Upper lobe of left lung (tissue), 6 donors: Measurements from ENCODE around the gene MICOS13. TPM values are rescaled to one million over a fixed set of nuclear protein-coding genes. Genes with fewer than 3 reads are reported as not detected.

ENCODE experiments used
- ATAC-seq, 2 donors: fragments of 200-7000 bp; cut with Tn5 transposase; one replicate each; pipeline ENCODE4 v1.9.1; 2022; ENCODE audit warnings: mild to moderate bottlenecking in 2 of 2, moderate library complexity in 2 of 2; ENCODE audit not compliant: low FRiP score in 2 of 2
- DNase-seq, 2 donors: peaks; one replicate each; pipeline ENCODE4 v3.0.0-alpha.2; 2019 to 2020
- H3K27ac ChIP-seq, 4 donors: fragments of 200-600 bp; sonication (generic); one replicate each; pipeline ENCODE4 v1.5.1; 2016 to 2019
- H3K27me3 ChIP-seq, 4 donors: fragments of 200-600 bp; sonication (generic); one replicate each; pipeline ENCODE4 v1.5.1; 2017 to 2019
- H3K36me3 ChIP-seq, 4 donors: fragments of 200-600 bp; sonication (generic); one replicate each; pipeline ENCODE4 v1.5.1; 2016 to 2019
- H3K4me1 ChIP-seq, 4 donors: fragments of 200-600 bp; sonication (generic); one replicate each; pipeline ENCODE4 v1.5.1; 2018 to 2019
- H3K4me3 ChIP-seq, 4 donors: fragments of 200-600 bp; sonication (generic); one replicate each; pipeline ENCODE4 v1.5.1; 2017 to 2019; ENCODE audit warnings: mild to moderate bottlenecking in 2 of 4, moderate library complexity in 1 of 4
- H3K9me3 ChIP-seq, 4 donors: fragments of 200-600 bp; sonication (generic); one replicate each; pipeline ENCODE4 v1.5.1; 2018 to 2019
- EP300 ChIP-seq, 4 donors: sonication (generic); formaldehyde crosslinking; IDR thresholded peaks; one replicate each; pipeline ENCODE4 v1.5.1; 2017; ENCODE audit warnings: antibody characterized with exemption in 4 of 4, control low read depth in 2 of 4
- POLR2A ChIP-seq, 4 donors: fragments of 450-650 bp; IDR thresholded peaks; one replicate each; pipeline ENCODE4 v1.5.1; 2016 to 2017; ENCODE audit warnings: antibody characterized with exemption in 4 of 4, mild to moderate bottlenecking in 2 of 4
- POLR2AphosphoS5 ChIP-seq, 2 donors: sonication (generic); formaldehyde crosslinking; IDR thresholded peaks; one replicate each; pipeline ENCODE4 v1.5.1; 2017; ENCODE audit warnings: antibody characterized with exemption in 2 of 2
- WGBS, 2 donors: methylation state at CpG; one replicate each; pipeline ENCODE4 v1.1.5; 2017 to 2018; 5-methylcytosine and 5-hydroxymethylcytosine counted together
- total RNA-seq, 6 donors: library from RNA; depleted of rRNA in 4 of 6; stranded (reverse); fragments of >200 nt in 4 of 6; gene quantifications; one replicate each; pipeline versions ENCODE4 v1.1.0 to v1.2.1, GENCODE V29; 2016 to 2021
- TF ChIP-seq, protein P1 (sequence below), 6 experiments: fragments of 450-650 bp in 4 of 6; fragments of 200-600 bp in 2 of 6; sonication (generic) in 2 of 6; IDR thresholded peaks; one replicate each; pipeline ENCODE4 v1.5.1; 2016 to 2019; ENCODE audit warnings: antibody characterized with exemption in 6 of 6
- donor health status: DM: no; HTN: no; CAD: no; lungs with moderate emphysema.
- donor health status: DM: no; HTN: yes; CAD: no; lungs with severe emphysema.

MICOS13 gene
- total RNA-seq, 6 donors from 2014 or later, result 19.1 to 63.2 (median 34.2) TPM

DNA sequence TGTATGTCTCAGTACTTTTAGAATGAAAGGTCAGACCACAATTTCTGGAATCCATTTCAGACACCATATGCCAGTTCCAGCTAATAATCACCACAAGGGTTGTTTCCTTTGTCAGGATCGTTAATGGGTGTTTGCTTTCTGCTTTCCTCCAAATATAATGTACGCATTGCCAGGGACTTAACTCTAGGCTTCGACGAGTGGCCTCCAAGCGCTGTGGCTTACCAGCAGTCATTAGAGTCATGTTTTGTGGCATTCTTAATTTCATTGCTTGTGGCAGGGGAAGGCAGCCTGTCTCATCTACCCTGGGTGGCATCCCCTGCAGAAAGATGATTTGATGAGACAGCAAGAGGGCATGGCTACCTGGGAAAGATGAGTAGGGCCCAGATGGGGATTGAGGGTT lies 34.9 kb downstream of the MICOS13 start:
- Histone ChIP-seq H3K4me1 (peaks cover 0 to 10% (median 0%) of the 10 kb centered on the region in 4 donors), H3K27ac (no peak overlapping the region), H3K4me3 (no peak overlapping the region), H3K36me3 (peaks cover 46 to 87% (median 64%) of the 10 kb centered on the region in 4 donors), H3K9me3 (no peaks in the 10 kb centered on the region), H3K27me3 (no peaks in the 10 kb centered on the region)
- 84 to 93% methylated on average over 5 of the region's 5 CpGs for WGBS, 2 donors
- TF ChIP-seq, protein P1, sequence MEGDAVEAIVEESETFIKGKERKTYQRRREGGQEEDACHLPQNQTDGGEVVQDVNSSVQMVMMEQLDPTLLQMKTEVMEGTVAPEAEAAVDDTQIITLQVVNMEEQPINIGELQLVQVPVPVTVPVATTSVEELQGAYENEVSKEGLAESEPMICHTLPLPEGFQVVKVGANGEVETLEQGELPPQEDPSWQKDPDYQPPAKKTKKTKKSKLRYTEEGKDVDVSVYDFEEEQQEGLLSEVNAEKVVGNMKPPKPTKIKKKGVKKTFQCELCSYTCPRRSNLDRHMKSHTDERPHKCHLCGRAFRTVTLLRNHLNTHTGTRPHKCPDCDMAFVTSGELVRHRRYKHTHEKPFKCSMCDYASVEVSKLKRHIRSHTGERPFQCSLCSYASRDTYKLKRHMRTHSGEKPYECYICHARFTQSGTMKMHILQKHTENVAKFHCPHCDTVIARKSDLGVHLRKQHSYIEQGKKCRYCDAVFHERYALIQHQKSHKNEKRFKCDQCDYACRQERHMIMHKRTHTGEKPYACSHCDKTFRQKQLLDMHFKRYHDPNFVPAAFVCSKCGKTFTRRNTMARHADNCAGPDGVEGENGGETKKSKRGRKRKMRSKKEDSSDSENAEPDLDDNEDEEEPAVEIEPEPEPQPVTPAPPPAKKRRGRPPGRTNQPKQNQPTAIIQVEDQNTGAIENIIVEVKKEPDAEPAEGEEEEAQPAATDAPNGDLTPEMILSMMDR (IDR thresholded peaks at IDR 0.05), result no peak
- TF ChIP-seq POLR2AphosphoS5 (IDR thresholded peaks at IDR 0.05), result no peak
- no peak for TF ChIP-seq EP300 (IDR thresholded peaks at IDR 0.05)
- TF ChIP-seq POLR2A (IDR thresholded peaks at IDR 0.05), result no peak
- ATAC-seq (no peak), DNase-seq (no peak)

DNA sequence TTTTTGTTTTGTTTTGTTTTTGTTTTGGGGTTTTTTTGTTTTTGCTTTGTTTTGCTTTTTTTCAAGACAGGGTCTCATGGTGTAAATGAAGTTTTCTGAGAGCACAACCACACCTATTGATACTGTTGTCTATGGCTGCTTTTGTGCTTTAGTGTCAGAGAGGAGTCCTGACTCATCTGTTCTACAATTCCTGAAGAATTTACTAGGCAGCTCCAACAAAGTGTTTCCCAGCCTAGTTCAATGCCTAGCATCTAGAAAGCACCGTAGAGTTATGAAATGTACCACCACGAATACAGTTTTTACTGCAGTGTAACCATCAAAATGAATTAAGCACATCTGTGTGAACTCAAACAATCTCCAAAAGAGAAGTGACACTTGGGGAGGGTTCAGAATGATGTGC lies 36.3 kb downstream of the MICOS13 start:
- Histone ChIP-seq H3K4me3 (no peak overlapping the region), H3K36me3 (peaks cover 38 to 77% (median 56%) of the 10 kb centered on the region in 4 donors), H3K9me3 (no peaks in the 10 kb centered on the region), H3K4me1 (peaks cover 0 to 10% (median 0%) of the 10 kb centered on the region in 4 donors), H3K27me3 (no peaks in the 10 kb centered on the region), H3K27ac (no peak overlapping the region)
- DNase-seq, result no peak
- TF ChIP-seq, protein P1 (IDR thresholded peaks at IDR 0.05), result no peak
- TF ChIP-seq POLR2AphosphoS5 (IDR thresholded peaks at IDR 0.05) (no peak), POLR2A (IDR thresholded peaks at IDR 0.05) (no peak), EP300 (IDR thresholded peaks at IDR 0.05) (no peak)
- no peak for ATAC-seq
- 84 to 86% methylated on average over 2 of the region's 2 CpGs for WGBS, 2 donors

DNA sequence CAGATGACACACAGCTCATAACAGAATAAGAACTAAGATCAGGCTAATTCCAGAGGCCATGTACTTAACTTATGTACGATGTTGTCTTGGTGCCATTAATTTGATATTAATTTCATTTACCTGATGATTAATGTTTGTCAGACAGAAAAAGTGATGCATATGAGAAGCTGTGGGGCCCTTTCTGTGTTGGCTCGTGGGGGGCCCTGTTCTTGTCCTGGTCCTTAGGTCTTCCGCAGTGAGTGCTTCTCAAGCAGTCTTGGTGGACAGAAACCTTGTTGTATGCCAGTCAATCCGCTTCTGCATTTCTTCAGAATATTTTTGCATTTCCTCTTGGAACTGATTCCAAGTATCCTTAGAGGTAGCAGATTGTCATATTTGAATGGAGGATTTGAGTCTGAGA lies 37.3 kb downstream of the MICOS13 start:
- ATAC-seq (no peak), DNase-seq (no peak)
- H3K27ac ChIP-seq, result no peak overlapping the region
- no peaks in the 10 kb centered on the region for H3K27me3 ChIP-seq
- peaks cover 32 to 71% (median 51%) of the 10 kb centered on the region in 4 donors for H3K36me3 ChIP-seq
- no peak overlapping the region for H3K4me3 ChIP-seq
- peaks cover 0 to 14% (median 2%) of the 10 kb centered on the region in 4 donors for H3K4me1 ChIP-seq
- TF ChIP-seq POLR2AphosphoS5 (IDR thresholded peaks at IDR 0.05) (no peak), EP300 (IDR thresholded peaks at IDR 0.05) (no peak)
- TF ChIP-seq, protein P1 (IDR thresholded peaks at IDR 0.05), result no peak
- H3K9me3 ChIP-seq, result no peaks in the 10 kb centered on the region
- 82 to 96% methylated on average over 4 of the region's 4 CpGs for WGBS, 2 donors

- no peak overlapping the region for H3K27ac ChIP-seq
- no peaks in the 10 kb centered on the region for H3K9me3 ChIP-seq
- H3K36me3 ChIP-seq, result peaks cover 25 to 62% (median 46%) of the 10 kb centered on the region in 4 donors
- peaks cover 0 to 20% (median 8%) of the 10 kb centered on the region in 4 donors for H3K4me1 ChIP-seq
- ATAC-seq (no peak), DNase-seq (no peak)
- H3K27me3 ChIP-seq, result no peaks in the 10 kb centered on the region
- TF ChIP-seq POLR2A (IDR thresholded peaks at IDR 0.05) (no peak), EP300 (IDR thresholded peaks at IDR 0.05) (no peak), POLR2AphosphoS5 (IDR thresholded peaks at IDR 0.05) (no peak)
- TF ChIP-seq, protein P1 (IDR thresholded peaks at IDR 0.05), result no peak
- no peak overlapping the region for H3K4me3 ChIP-seq
- 76 to 93% methylated on average over 2 of the region's 2 CpGs for WGBS, 2 donors
These were observed 38.1 kb downstream of the MICOS13 start for GRCh38 chr19:5642204-5642603.

DNA sequence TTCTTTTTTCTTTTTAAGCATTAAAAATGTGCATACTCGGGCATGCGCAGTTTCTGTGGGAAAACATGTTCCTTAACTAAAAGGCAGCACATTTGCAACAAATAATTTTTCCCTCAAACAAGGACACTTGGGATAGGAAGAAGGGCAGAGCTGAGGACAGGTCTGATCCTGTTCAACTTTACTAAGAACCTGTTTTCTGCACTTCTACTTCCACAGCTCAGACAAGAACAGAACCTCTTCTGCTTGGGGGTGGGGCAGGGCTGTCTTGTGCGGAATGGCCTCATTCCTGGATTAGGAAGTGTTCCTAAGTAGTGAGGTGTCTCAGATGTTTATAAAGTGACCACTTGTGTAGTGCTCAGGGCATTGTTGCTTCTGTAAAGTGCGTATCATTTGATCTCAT lies 39.1 kb downstream of the MICOS13 start:
- DNase-seq (no peak), ATAC-seq (no peak)
- H3K4me3 ChIP-seq, result no peak overlapping the region
- no peaks in the 10 kb centered on the region for H3K27me3 ChIP-seq
- no peaks in the 10 kb centered on the region for H3K9me3 ChIP-seq
- peaks cover 15 to 52% (median 35%) of the 10 kb centered on the region in 4 donors for H3K36me3 ChIP-seq
- H3K4me1 ChIP-seq, result peaks cover 0 to 26% (median 8%) of the 10 kb centered on the region in 4 donors
- TF ChIP-seq POLR2AphosphoS5 (IDR thresholded peaks at IDR 0.05) (no peak), POLR2A (IDR thresholded peaks at IDR 0.05) (no peak)
- TF ChIP-seq, protein P1 (IDR thresholded peaks at IDR 0.05), result no peak
- H3K27ac ChIP-seq, result no peak overlapping the region
- 84 to 92% methylated on average over 4 of the region's 4 CpGs for WGBS, 2 donors
